Measurements from ENCODE around the gene CAMK1D.

- TF ChIP-seq EHMT2 (IDR thresholded peaks at IDR 0.05; ENCODE audit: low read depth) = no peak
- TF ChIP-seq RAD21 (conservative IDR thresholded peaks at IDR 0.05 in 1 of 2, IDR thresholded peaks at IDR 0.05 in 1 of 2) = no peak
- TF ChIP-seq ELK1 (IDR thresholded peaks at IDR 0.05; ENCODE audit: low read depth, low read length) = no peak
- TF ChIP-seq ZNF302 (CRISPR knock-in tag; IDR thresholded peaks at IDR 0.05) = no peak
- TF ChIP-seq CTCF (IDR thresholded peaks at IDR 0.05) = no peak
- TF ChIP-seq JUNB (IDR thresholded peaks at IDR 0.05) = no peak
- no peak for TF ChIP-seq EP300 (IDR thresholded peaks at IDR 0.05)
- TF ChIP-seq POLR2AphosphoS2 (conservative IDR thresholded peaks at IDR 0.05; ENCODE audit: low read length) = no peak
- TF ChIP-seq GATA3 (IDR thresholded peaks at IDR 0.05; ENCODE audit: borderline replicate concordance) = no peak
Measured at GRCh38 chr10:12430406-12430982, 81.1 kb downstream of the CAMK1D start.
